H1 (cell line): ENCODE results near the gene ADARB2. TPM values are rescaled to one million over a fixed set of nuclear protein-coding genes. Genes with fewer than 3 reads are reported as not detected.

ENCODE experiments used
- CBX5 ChIP-seq: fragments of 300-800, 300-1000 bp; sonication (generic); IDR thresholded peaks from 2 replicates; pipeline ENCODE4 v1.7.1; 2016; ENCODE audit warnings: antibody characterized with exemption, low read length, low read depth
- CEBPB ChIP-seq: IDR thresholded peaks from 2 replicates; pipeline ENCODE4 v1.6.1; 2012; ENCODE audit warnings: low read depth, low read length
- CHD7 ChIP-seq: fragments of 300-600 bp; sonication (generic); IDR thresholded peaks from 2 replicates; pipeline ENCODE4 v1.7.1; 2012; ENCODE audit warnings: low read length, moderate library complexity, mild to moderate bottlenecking, inconsistent platforms; ENCODE audit not compliant: insufficient replicate concordance
- CTCF ChIP-seq, 3 experiments: IDR thresholded peaks; 1 replicate in 2 of 3; 2 replicates in 1 of 3; pipeline versions ENCODE4 v1.5.1 to v1.6.1; 2011; ENCODE audit warnings: low read length in 3 of 3, mild to moderate bottlenecking in 3 of 3, inconsistent platforms in 2 of 3, low read depth in 1 of 3, moderate library complexity in 1 of 3; ENCODE audit not compliant: insufficient read depth in 1 of 3; ENCODE audit errors: control extremely low read depth in 1 of 3
- KDM4A ChIP-seq: IDR thresholded peaks from one replicate; pipeline ENCODE4 v1.7.1; 2012; ENCODE audit warnings: low read depth, mild to moderate bottlenecking, moderate library complexity, low read length, inconsistent platforms; ENCODE audit not compliant: severe bottlenecking
- RNF2 ChIP-seq: fragments of 200-900, 300-1000 bp; sonication (generic); IDR thresholded peaks from 2 replicates; pipeline ENCODE4 v1.7.1; 2016; ENCODE audit warnings: borderline replicate concordance, low read depth, mild to moderate bottlenecking, antibody characterized with exemption, low read length; ENCODE audit not compliant: poor library complexity, severe bottlenecking; ENCODE audit errors: missing control alignments
- SAP30 ChIP-seq: fragments of 300-600 bp; sonication (generic); IDR thresholded peaks from 2 replicates; pipeline ENCODE4 v1.7.1; 2012; ENCODE audit warnings: low read length, moderate library complexity, mild to moderate bottlenecking, inconsistent platforms; ENCODE audit not compliant: insufficient read depth, insufficient replicate concordance
- SP2 ChIP-seq: IDR thresholded peaks from 2 replicates; pipeline ENCODE4 v1.6.1; 2012; ENCODE audit warnings: mild to moderate bottlenecking, low read length, inconsistent platforms
- polyA plus RNA-seq, 7 experiments: library from polyadenylated mRNA; depleted of rRNA in 3 of 7; stranded (reverse) in 5 of 7; unstranded in 2 of 7; fragments of >200 nt in 5 of 7; fragments of 200-250 nt in 2 of 7; gene quantifications; 1 replicate in 5 of 7; 2 replicates in 1 of 7; 4 replicates in 1 of 7; pipeline versions ENCODE4 v1.2.1 to v1.2.3, GENCODE V29; 2011 to 2013; ENCODE audit warnings: missing spikeins in 2 of 7, mixed read lengths in 2 of 7
- total RNA-seq: library from RNA; stranded (reverse); fragmentation: NEBNext Ultra II Directional; extraction: Animal tissue kit (Norgen Biotek cat#: 25700); gene quantifications from 2 replicates; pipeline ENCODE4 v1.2.1, GENCODE V29; 2021

ADARB2 gene
- total and polyA plus RNA-seq, 2 of the 8 experiments (the other 6 are each of a cell fraction or from before 2014, with no cell fraction given), result 2.2 to 2.8 TPM

GRCh38 chr10:1188558-1189135 lies 548.7 kb downstream of the ADARB2 start (continued):
- TF ChIP-seq CHD7, result no peak
- TF ChIP-seq KDM4A, result no peak
- TF ChIP-seq CTCF (IDR thresholded peaks at IDR 0.05; ENCODE audit: control extremely low read depth in 1 of 3, insufficient read depth in 1 of 3, low read depth in 1 of 3, low read length in 3 of 3), result no peak
- TF ChIP-seq CEBPB, result no peak
- TF ChIP-seq CBX5, result no peak
- TF ChIP-seq SP2, result no peak
- TF ChIP-seq SAP30, result no peak
- no peak for TF ChIP-seq RNF2
